Glutamatergic neuron (in vitro differentiated cells): ENCODE data around the gene ZDHHC18. TPM values are rescaled to one million over a fixed set of nuclear protein-coding genes. Genes with fewer than 3 reads are reported as not detected.
"Not testable (repeated sequence)": the region's sequence is repeated elsewhere in the genome, so short reads cannot be mapped to it uniquely, and the experiment has no call there.

Experiments
- DNase-seq: peaks from one replicate; pipeline ENCODE4 v3.0.0; 2022
- H3K27ac Mint-ChIP-seq: one replicate; pipeline ENCODE4 v1.8.0; 2020; ENCODE audit warnings: mild to moderate bottlenecking, mixed read lengths, inconsistent platforms; ENCODE audit not compliant: unreplicated experiment
- H3K27me3 Mint-ChIP-seq: one replicate; pipeline ENCODE4 v1.8.0; 2020; ENCODE audit warnings: mild to moderate bottlenecking, moderate library complexity, mixed read lengths, inconsistent platforms; ENCODE audit not compliant: unreplicated experiment
- H3K36me3 Mint-ChIP-seq: one replicate; pipeline ENCODE4 v1.8.0; 2020; ENCODE audit warnings: mild to moderate bottlenecking, mixed read lengths, inconsistent platforms; ENCODE audit not compliant: unreplicated experiment
- H3K4me1 Mint-ChIP-seq: one replicate; pipeline ENCODE4 v1.8.0; 2020; ENCODE audit warnings: mild to moderate bottlenecking, low read depth, mixed read lengths, inconsistent platforms; ENCODE audit not compliant: unreplicated experiment
- H3K4me3 Mint-ChIP-seq: one replicate; pipeline ENCODE4 v1.8.0; 2020; ENCODE audit warnings: mild to moderate bottlenecking, mixed read lengths, inconsistent platforms; ENCODE audit not compliant: unreplicated experiment
- H3K9me3 Mint-ChIP-seq: one replicate; pipeline ENCODE4 v1.8.0; 2020; ENCODE audit warnings: mild to moderate bottlenecking, moderate library complexity, mixed read lengths, inconsistent platforms; ENCODE audit not compliant: unreplicated experiment
- CTCF ChIP-seq: fragments of 200-600 bp; sonication (generic); IDR thresholded peaks from one replicate; pipeline ENCODE4 v1.5.0; 2021; ENCODE audit not compliant: partially characterized antibody, unreplicated experiment
- total RNA-seq: library from RNA; stranded (reverse); fragmentation: NEBNext Ultra II Directional; extraction: Animal tissue kit (Norgen Biotek cat#: 25700); gene quantifications from one replicate; pipeline ENCODE4 v1.2.1, GENCODE V29; 2021; ENCODE audit not compliant: unreplicated experiment

The ZDHHC18 gene
- total RNA-seq, 1 donor from 2014 or later = 52.6 TPM

- H3K27ac Mint-ChIP-seq = no peak within 1 kb of the TSS
- no peak for DNase-seq
- no peaks in the 10 kb centered on the region for H3K36me3 Mint-ChIP-seq
- peaks cover 11% of the 10 kb centered on the region for H3K27me3 Mint-ChIP-seq
- peaks cover 1% of the 10 kb centered on the region for H3K9me3 Mint-ChIP-seq
- H3K4me3 Mint-ChIP-seq = peak within 1 kb of the TSS; percentile 16
- peaks cover 14% of the 10 kb centered on the region for H3K4me1 Mint-ChIP-seq
- peak; percentile 22 for TF ChIP-seq CTCF
Observed at GRCh38 chr1:26862781-26863684, 36.5 kb downstream of the ZDHHC18 start, which contains the start of gene SFN. SFN (plus strand) TSS chr1:26863149; CDS start chr1:26863213, 64 bp downstream.

- no peaks in the 10 kb centered on the region for H3K36me3 Mint-ChIP-seq
- H3K4me1 Mint-ChIP-seq = peaks cover 11% of the 10 kb centered on the region
- H3K27ac Mint-ChIP-seq = no peak overlapping the region
- H3K4me3 Mint-ChIP-seq = peak overlapping the region; percentile 16
- no peak for TF ChIP-seq CTCF
- H3K9me3 Mint-ChIP-seq = peaks cover 1% of the 10 kb centered on the region
- H3K27me3 Mint-ChIP-seq = peaks cover 10% of the 10 kb centered on the region
- no peak for DNase-seq
Observed at GRCh38 chr1:26863685-26864077, 37.2 kb downstream of the ZDHHC18 start.

GRCh38 chr1:26864610-26865480, 38.4 kb downstream of the ZDHHC18 start:
- no peak for TF ChIP-seq CTCF
- Mint-ChIP-seq H3K36me3 (no peaks in the 10 kb centered on the region), H3K27ac (no peak overlapping the region), H3K9me3 (peaks cover 1% of the 10 kb centered on the region), H3K4me1 (peaks cover 11% of the 10 kb centered on the region), H3K4me3 (peak overlapping the region; percentile 91), H3K27me3 (peaks cover 10% of the 10 kb centered on the region)
- peak; percentile 95 for DNase-seq

GRCh38 chr1:26873097-26873496, 46.6 kb downstream of the ZDHHC18 start:
- not testable (repeated sequence) for H3K4me3 Mint-ChIP-seq, H3K36me3 Mint-ChIP-seq, H3K27me3 Mint-ChIP-seq, H3K9me3 Mint-ChIP-seq, DNase-seq, H3K27ac Mint-ChIP-seq, H3K4me1 Mint-ChIP-seq

- no peak overlapping the region for H3K27ac Mint-ChIP-seq
Observed at GRCh38 chr1:26874896-26875295, 48.4 kb downstream of the ZDHHC18 start.

More at GRCh38 chr1:26874896-26875295, 48.4 kb downstream of the ZDHHC18 start:
- peaks cover 2% of the 10 kb centered on the region for H3K27me3 Mint-ChIP-seq
- no peak overlapping the region for H3K4me3 Mint-ChIP-seq
- H3K36me3 Mint-ChIP-seq = no peaks in the 10 kb centered on the region
- no peaks in the 10 kb centered on the region for H3K4me1 Mint-ChIP-seq
- no peaks in the 10 kb centered on the region for H3K9me3 Mint-ChIP-seq
- no peak for DNase-seq
- TF ChIP-seq CTCF = no peak
